AG10803 (cell line): Measurements from ENCODE around the gene C12orf54.
"Not testable (repeated sequence)": the region's sequence is repeated elsewhere in the genome, so short reads cannot be mapped to it uniquely, and the experiment has no call there.

Source experiments
- DNase-seq: peaks from one replicate; pipeline ENCODE4 v3.0.0; 2010; ENCODE audit warnings: low read depth
- H3K4me3 ChIP-seq: 2 replicates; pipeline ENCODE4 v1.5.1; 2011; ENCODE audit warnings: mild to moderate bottlenecking, low read length, control low read depth
- TF ChIP-seq, protein P1 (sequence below): conservative IDR thresholded peaks from 2 replicates; pipeline ENCODE4 v1.5.1; 2011; ENCODE audit warnings: mild to moderate bottlenecking, low read length, control low read depth, inconsistent platforms

Gene C12orf54

DNA sequence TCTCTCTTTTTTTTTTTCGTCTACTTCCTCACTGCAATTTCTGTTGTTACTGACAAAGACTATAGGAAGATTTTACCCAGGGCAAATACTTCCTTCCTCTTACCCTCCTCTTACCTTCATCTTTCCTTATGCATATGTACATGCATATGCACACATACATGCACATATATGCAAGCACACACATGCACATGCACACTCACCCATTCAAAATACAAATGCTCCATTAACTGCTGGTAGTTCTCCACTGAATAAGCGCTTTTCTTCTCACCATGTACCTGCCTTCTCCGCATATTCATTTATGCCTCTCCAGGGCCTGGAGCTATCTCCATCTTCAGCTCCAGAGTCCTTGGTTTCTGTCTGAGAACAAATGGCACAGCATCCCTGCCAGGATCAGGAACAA is 632 bp downstream of the C12orf54 start:
- TF ChIP-seq, protein P1, sequence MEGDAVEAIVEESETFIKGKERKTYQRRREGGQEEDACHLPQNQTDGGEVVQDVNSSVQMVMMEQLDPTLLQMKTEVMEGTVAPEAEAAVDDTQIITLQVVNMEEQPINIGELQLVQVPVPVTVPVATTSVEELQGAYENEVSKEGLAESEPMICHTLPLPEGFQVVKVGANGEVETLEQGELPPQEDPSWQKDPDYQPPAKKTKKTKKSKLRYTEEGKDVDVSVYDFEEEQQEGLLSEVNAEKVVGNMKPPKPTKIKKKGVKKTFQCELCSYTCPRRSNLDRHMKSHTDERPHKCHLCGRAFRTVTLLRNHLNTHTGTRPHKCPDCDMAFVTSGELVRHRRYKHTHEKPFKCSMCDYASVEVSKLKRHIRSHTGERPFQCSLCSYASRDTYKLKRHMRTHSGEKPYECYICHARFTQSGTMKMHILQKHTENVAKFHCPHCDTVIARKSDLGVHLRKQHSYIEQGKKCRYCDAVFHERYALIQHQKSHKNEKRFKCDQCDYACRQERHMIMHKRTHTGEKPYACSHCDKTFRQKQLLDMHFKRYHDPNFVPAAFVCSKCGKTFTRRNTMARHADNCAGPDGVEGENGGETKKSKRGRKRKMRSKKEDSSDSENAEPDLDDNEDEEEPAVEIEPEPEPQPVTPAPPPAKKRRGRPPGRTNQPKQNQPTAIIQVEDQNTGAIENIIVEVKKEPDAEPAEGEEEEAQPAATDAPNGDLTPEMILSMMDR: no peak
- no peak overlapping the region for H3K4me3 ChIP-seq
- DNase-seq: no peak

DNA sequence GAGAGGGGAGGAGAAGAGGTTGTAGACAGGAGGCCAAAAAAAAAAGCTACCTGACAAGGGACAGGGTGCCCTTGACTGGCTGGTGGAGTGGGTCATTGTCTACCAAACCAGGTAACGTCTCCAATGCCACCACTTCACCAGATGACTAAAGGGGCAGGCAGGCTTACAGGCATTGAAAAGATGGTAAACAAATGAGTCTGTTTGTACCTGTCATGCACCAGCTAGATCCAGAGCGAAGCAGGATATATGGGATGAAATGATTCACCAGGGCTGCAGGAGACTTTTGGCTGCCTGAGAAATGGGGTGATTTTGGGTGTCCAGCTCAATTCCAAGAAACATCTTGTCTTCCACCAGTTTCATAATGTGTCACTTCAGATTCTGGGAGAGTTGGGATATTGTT is 4.0 kb downstream of the C12orf54 start:
- TF ChIP-seq, protein P1: no peak
- H3K4me3 ChIP-seq: no peak overlapping the region
- DNase-seq: no peak

DNA sequence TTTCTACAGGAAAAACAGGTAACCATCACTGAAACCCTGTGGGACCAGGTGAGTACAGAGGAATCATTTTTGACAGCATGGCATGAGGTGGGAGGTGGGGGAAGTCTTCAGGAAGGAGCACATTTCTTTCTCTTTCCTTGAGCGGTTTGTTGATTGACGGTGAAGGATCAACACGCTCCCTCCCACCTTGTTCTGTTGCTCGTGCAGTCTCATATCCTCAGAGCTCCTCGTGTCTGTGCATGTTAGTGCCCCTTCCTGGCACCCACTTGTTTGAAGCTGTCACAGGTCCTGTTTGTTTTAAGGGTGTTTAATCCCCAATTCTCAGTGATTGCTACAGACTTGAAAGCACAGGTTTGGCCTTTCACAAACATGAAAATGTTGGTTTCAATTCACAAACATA is 4.4 kb downstream of the C12orf54 start:
- TF ChIP-seq, protein P1: no peak
- H3K4me3 ChIP-seq: no peak overlapping the region
- DNase-seq: no peak

DNA sequence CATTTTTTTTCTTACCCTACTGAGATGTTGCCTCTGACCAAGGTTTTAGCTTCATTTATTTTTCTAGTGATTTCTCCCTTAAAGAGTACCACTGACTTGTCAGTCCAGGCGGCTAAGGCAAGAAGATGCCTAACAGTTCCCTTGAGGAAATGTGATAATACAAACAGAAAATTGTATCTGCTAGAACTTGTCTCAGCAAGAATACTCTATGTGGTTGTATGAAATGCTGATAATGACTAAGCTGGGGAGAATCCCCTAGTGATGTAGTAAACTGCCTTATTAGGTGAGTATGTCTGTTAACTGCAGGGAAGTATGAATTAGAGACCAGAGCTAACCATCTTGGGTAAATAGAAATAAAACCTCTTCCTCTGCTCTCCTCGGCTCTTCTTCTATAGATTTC is 6.7 kb downstream of the C12orf54 start:
- TF ChIP-seq, protein P1: no peak

DNA sequence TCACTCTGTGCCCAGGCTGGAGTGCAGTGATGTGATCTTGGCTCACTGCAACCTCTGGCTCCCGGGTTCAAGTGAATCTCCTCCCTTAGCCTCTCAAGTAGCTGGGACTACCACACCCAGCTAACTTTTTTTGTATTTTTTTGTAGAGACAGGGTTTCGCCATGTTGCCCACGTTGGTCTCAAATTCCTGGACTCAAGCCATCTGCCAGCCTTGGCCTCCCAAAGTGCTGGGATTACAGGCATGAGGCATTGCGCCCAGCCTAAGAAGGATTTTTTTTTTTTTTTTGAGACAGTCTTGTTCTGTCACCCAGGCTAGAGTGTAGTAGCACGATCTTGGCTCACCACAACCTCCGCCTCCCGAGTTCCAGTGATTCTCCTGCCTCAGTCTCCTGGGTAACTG is 7.2 kb downstream of the C12orf54 start:
- not testable (repeated sequence) for DNase-seq, H3K4me3 ChIP-seq

More for the DNA sequence above, 6.7 kb downstream of the C12orf54 start:
- peak; percentile 5 for DNase-seq
- H3K4me3 ChIP-seq: no peak overlapping the region

DNA sequence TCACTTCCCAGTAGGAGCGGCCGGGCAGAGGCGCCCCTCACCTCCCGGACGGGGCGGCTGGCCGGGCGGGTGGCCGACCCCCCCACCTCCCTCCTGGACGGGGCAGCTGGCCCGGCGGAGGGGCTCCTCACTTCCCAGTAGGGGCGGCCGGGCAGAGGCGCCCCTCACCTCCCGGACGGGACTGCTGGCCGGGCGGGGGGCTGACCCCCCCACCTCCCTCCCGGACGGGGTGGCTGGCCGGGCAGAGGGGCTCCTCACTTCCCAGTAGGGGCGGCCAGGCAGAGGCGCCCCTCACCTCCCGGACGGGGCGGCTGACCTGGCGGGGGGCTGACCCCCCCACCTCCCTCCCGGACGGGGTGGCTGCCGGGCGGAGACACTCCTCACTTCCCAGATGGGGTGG is 18.0 kb downstream of the C12orf54 start:
- DNase-seq, H3K4me3 ChIP-seq: not testable (repeated sequence)

DNA sequence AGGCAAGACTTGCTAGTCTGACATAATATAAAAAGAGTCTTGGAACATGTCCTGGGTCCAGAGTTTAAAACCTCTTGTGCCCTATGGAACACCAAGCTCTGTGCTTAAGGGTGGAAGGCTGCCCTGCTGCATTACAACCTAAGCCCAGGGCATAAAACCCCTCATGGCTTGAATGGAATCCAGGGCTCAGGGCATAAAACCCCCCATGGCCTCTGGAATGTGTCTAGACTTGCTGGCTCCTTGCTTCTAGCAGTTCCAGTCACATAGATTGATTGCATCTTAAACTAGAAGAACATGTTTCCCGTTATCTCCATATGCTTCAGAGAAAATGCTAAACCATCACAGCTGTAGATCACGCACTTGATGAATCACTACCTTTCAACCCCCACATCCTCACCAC is 24.5 kb downstream of the C12orf54 start:
- not testable (repeated sequence) for H3K4me3 ChIP-seq

DNA sequence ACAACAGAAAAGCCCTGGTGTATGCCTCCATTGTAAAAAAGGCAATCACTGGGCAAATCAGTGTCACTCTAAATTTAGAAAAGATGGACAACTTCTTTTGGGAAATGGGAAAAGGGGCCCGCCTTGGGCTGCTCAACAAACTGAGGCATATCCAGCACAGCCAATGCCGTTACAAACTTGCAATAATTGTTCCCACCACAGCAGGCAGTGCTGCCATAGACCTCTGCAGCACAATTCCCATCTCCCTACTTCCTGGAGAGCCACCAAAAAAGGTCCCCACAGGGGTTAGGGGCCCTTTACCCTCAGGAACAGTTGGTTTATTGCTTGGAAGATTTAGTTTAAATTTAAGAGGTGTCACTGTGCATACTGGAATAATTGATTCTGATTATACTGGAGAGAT is 26.7 kb downstream of the C12orf54 start:
- no peak overlapping the region for H3K4me3 ChIP-seq
- DNase-seq: no peak
- TF ChIP-seq, protein P1: no peak

More for the DNA sequence above, 24.5 kb downstream of the C12orf54 start:
- not testable (repeated sequence) for DNase-seq

DNA sequence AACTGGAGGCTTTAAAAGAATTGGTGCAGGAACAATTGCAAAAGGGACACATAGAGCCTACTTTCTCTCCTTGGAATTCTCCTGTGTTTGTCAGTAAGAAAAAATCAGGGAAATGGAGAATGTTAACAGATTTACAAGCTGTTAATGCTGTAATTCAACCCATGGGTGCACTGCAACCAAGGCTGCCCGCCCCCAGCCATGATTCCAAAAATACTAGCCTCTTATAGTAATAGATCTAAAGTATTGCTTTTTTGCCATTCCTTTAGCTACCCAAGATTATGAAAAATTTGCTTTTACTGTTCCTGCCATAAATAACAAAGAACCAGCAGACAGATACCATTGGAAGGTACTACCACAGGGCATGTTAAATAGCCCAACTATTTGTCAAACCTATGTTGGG is 27.8 kb downstream of the C12orf54 start:
- no peak for DNase-seq
- H3K4me3 ChIP-seq: no peak overlapping the region
- TF ChIP-seq, protein P1: no peak
